Activated T-cell treated with anti-CD3 and anti-CD28 coated beads, Interleukin-2, amount 50 U/mL, for 4 hours (primary cell): ENCODE measurements around the gene ACVR1B. TPM values are rescaled to one million over a fixed set of nuclear protein-coding genes. Genes with fewer than 3 reads are reported as not detected.

ENCODE experiments used
- ATAC-seq, 2 donors: fragments of 200-7000 bp; cut with Tn5 transposase; one replicate each; pipeline ENCODE4 v1.10.0; 2021
- DNase-seq: peaks from one replicate; pipeline ENCODE4 v3.0.0-alpha.2; 2020
- H3K27me3 Mint-ChIP-seq: one replicate; pipeline ENCODE4 v1.8.0; 2021; ENCODE audit warnings: low read depth, mixed read lengths
- H3K36me3 Mint-ChIP-seq: one replicate; pipeline ENCODE4 v1.8.0; 2022; ENCODE audit warnings: mixed read lengths; ENCODE audit not compliant: insufficient read depth
- H3K4me1 Mint-ChIP-seq: one replicate; pipeline ENCODE4 v1.8.0; 2021; ENCODE audit warnings: low read depth, mixed read lengths
- H3K4me3 Mint-ChIP-seq: one replicate; pipeline ENCODE4 v1.8.0; 2021; ENCODE audit warnings: mild to moderate bottlenecking, moderate library complexity, mixed read lengths
- H3K9me3 Mint-ChIP-seq: one replicate; pipeline ENCODE4 v1.8.0; 2021; ENCODE audit warnings: mixed read lengths
- total RNA-seq, 3 donors: library from RNA; stranded (reverse); gene quantifications; one replicate each; pipeline ENCODE4 v1.2.1, GENCODE V29; 2021

The ACVR1B gene
- total RNA-seq: 10 to 100 TPM in 2 of 3 donors, 1 to 10 TPM in 1; 9.8 to 13.3 (median 11.6) TPM

GRCh38 chr12:51951199-51951842, at the start of gene ACVR1B:
TSS of gene ACVR1B (plus strand) at chr12:51951699. CDS start at chr12:51951744, 45 bp downstream.
- Mint-ChIP-seq H3K9me3 (no peaks in the 10 kb centered on the region), H3K27me3 (peaks cover 9% of the 10 kb centered on the region), H3K36me3 (no peaks in the 10 kb centered on the region), H3K4me1 (peaks cover 39% of the 10 kb centered on the region), H3K4me3 (peak within 1 kb of the TSS; percentile 94)
- DNase-seq (peak; percentile 90), ATAC-seq (peak; percentile 96 to 97)

DNA sequence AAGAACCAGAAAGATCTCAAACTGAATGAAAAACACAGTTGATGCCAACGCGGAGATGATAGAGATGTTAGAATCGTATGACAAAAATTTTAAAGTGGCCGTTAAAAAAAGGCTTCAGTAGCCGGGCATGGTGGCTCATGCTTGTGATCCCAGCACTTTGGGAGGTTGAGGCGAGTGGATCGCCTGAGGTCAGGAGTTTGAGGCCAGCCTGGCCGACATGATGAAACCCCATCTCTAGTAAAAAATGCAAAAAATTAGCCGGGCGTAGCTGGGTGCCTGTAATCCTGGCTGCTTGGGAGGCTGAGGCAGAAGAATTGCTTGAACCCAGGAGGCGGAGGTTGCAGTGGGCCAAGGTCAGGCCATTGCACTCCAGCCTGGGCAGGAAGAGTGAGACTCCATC, 49.6 kb upstream of the ACVR1B start:
- no peaks in the 10 kb centered on the region for H3K4me1 Mint-ChIP-seq
- no peaks in the 10 kb centered on the region for H3K9me3 Mint-ChIP-seq
- H3K4me3 Mint-ChIP-seq: no peak overlapping the region
- H3K27me3 Mint-ChIP-seq: peaks cover 11% of the 10 kb centered on the region
- ATAC-seq: no peak
- H3K36me3 Mint-ChIP-seq: no peaks in the 10 kb centered on the region
- no peak for DNase-seq

- no peak for ATAC-seq
These were observed 46.5 kb upstream of the ACVR1B start for GRCh38 chr12:51904951-51905470.

DNA sequence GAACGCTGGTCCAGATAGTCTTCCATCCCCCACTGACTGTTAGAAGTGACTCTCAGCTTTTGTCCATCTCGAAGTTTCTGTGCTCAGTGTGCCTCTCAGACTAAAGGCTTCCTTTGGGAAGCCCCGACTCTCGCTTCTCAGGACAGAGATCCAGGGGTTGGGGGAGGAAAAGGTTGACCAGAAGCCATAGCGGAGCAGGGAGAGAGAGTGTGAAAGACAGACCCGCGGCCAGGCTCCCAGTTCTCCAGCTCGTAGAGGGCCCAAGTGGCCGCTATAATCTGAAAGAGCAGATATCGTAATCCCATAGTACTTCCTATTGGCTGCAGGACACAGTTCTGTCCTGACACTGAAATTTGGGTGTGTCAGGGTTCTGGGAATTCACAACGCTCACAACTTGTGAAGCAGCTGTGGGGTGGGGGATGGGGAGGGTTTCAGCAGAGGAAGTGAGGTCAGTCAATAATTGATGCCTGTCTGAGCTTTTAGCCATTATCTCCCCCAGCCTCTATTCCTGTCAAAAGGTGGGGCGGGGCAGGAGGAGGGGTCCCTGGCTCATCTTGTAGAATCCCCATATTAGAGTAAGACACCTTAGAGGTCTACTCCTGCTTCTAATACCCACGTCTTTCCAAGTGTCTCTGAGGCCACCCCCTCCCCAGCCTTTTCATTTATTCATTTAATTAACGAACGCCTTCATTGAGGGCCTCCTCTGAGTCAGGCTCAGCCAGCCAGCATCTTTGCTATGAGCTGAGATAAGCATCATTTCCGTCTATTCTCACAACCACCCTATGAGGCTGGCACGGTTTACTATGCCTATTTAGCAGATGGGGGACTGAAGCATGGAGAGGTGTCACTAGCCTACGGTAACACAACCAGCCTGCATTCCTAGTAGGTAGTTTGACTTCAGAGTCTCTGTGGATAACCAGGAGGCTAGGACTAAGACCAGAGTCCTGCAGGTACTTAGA, 45.7 kb upstream of the ACVR1B start:
- ATAC-seq (no peak), DNase-seq (no peak)
- Mint-ChIP-seq H3K27me3 (peaks cover 28% of the 10 kb centered on the region), H3K9me3 (no peaks in the 10 kb centered on the region), H3K4me3 (no peak overlapping the region), H3K36me3 (no peaks in the 10 kb centered on the region), H3K4me1 (no peaks in the 10 kb centered on the region)

More at GRCh38 chr12:51904951-51905470, 46.5 kb upstream of the ACVR1B start:
- no peak for DNase-seq
- Mint-ChIP-seq H3K4me1 (no peaks in the 10 kb centered on the region), H3K4me3 (no peak overlapping the region), H3K9me3 (no peaks in the 10 kb centered on the region), H3K27me3 (peaks cover 28% of the 10 kb centered on the region), H3K36me3 (no peaks in the 10 kb centered on the region)

GRCh38 chr12:51906430-51907082, 44.9 kb upstream of the ACVR1B start:
- DNase-seq (no peak), ATAC-seq (no peak)
- Mint-ChIP-seq H3K36me3 (no peaks in the 10 kb centered on the region), H3K9me3 (no peaks in the 10 kb centered on the region), H3K27me3 (peaks cover 28% of the 10 kb centered on the region), H3K4me3 (no peak overlapping the region), H3K4me1 (no peaks in the 10 kb centered on the region)

GRCh38 chr12:51907083-51907855, 44.2 kb upstream of the ACVR1B start, which contains the start of gene ACVRL1:
TSS of gene ACVRL1 (plus strand) at chr12:51907504. CDS start at chr12:51912475, 4,971 bp downstream.
- Mint-ChIP-seq H3K36me3 (no peaks in the 10 kb centered on the region), H3K4me1 (no peaks in the 10 kb centered on the region), H3K9me3 (no peaks in the 10 kb centered on the region), H3K27me3 (peaks cover 28% of the 10 kb centered on the region), H3K4me3 (no peak within 1 kb of the TSS)
- peak in 1 of 2 donors; percentile 29 for ATAC-seq
- no peak for DNase-seq

DNA sequence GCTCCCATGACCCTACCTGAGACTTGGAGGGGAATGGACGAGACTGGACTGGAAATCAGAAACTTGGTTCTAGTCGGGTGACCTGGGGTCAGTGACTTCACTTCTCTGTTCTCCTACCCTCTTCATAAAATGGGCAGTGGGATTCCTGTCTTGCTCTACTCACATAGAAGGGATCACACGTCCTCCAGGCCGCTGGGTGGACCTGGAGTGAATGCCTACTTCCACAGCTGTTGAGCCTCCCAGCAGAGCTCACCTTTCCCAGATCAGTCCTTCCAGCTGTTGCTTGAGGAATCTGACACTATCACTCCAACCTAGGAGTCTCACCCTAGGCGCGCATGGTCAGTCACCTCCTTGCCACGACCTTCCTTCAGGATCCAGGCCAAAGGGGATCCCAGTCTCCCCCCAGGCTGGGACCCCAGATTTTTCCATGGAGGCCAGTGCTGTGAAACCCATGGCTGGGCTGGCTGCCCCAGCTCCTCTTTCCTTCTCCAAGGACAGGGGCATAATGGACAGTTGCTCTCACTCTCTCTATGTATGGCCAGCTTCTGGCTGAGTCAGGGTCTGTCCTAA, 43.6 kb upstream of the ACVR1B start:
- ATAC-seq (no peak), DNase-seq (no peak)
- Mint-ChIP-seq H3K9me3 (no peaks in the 10 kb centered on the region), H3K36me3 (no peaks in the 10 kb centered on the region), H3K4me1 (no peaks in the 10 kb centered on the region), H3K27me3 (peaks cover 31% of the 10 kb centered on the region), H3K4me3 (no peak overlapping the region)

- Mint-ChIP-seq H3K4me3 (no peak overlapping the region), H3K9me3 (no peaks in the 10 kb centered on the region), H3K4me1 (no peaks in the 10 kb centered on the region), H3K27me3 (peaks cover 31% of the 10 kb centered on the region), H3K36me3 (no peaks in the 10 kb centered on the region)
- DNase-seq: no peak
- no peak for ATAC-seq
These were observed 42.5 kb upstream of the ACVR1B start for GRCh38 chr12:51908876-51909592.

DNA sequence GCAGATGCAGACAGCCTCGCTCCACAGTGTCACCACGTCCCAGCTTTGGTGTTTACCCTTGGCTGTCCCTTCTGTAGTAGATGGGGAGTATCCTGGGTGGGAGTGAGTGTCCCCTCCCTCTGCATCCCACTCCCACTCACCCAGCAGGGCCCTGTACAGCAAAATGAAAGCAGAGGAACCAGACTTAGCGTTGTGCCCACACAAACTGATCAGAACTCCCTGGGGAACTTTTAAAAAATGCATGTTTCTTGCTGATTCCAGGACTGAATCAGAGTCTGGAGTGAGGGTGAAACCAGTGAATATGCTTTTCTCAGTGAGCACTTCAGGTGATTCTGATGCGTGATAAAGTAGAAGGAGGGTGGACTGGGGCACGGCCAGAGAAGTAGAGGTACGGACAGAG, 41.3 kb upstream of the ACVR1B start:
- no peak overlapping the region for H3K4me3 Mint-ChIP-seq
- no peak for ATAC-seq
- H3K9me3 Mint-ChIP-seq: no peaks in the 10 kb centered on the region
- no peak for DNase-seq
- no peaks in the 10 kb centered on the region for H3K4me1 Mint-ChIP-seq
- peaks cover 31% of the 10 kb centered on the region for H3K27me3 Mint-ChIP-seq
- no peaks in the 10 kb centered on the region for H3K36me3 Mint-ChIP-seq

DNA sequence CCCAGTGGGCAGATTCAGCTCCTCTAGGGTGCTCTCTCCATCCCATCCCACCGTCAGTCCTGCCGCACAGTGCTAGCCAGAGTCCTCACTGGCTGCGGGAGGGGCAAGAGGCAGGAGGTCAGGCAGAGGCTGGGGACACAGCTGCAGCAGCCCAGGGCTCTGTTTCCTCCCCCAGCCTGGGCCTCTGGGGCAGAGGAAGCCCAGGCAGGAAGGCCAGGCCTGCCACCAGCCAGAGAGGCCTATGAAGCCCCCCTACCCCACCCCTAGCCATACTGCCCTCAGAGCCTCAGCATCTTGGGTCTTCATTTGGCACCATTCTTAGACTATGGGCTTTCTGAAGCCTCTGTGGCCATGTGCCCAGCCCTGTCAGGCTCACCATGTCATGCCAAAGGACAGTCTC, 40.8 kb upstream of the ACVR1B start:
- Mint-ChIP-seq H3K4me1 (no peaks in the 10 kb centered on the region), H3K27me3 (peaks cover 31% of the 10 kb centered on the region), H3K4me3 (no peak overlapping the region), H3K9me3 (no peaks in the 10 kb centered on the region), H3K36me3 (no peaks in the 10 kb centered on the region)
- DNase-seq: no peak
- ATAC-seq: no peak

- no peak overlapping the region for H3K4me3 Mint-ChIP-seq
- DNase-seq (no peak), ATAC-seq (no peak)
- no peaks in the 10 kb centered on the region for H3K36me3 Mint-ChIP-seq
- no peaks in the 10 kb centered on the region for H3K4me1 Mint-ChIP-seq
- H3K9me3 Mint-ChIP-seq: no peaks in the 10 kb centered on the region
- H3K27me3 Mint-ChIP-seq: peaks cover 27% of the 10 kb centered on the region
These were observed 40.2 kb upstream of the ACVR1B start for GRCh38 chr12:51911307-51911706.

- Mint-ChIP-seq H3K4me3 (no peak overlapping the region), H3K36me3 (no peaks in the 10 kb centered on the region), H3K27me3 (peaks cover 24% of the 10 kb centered on the region), H3K4me1 (no peaks in the 10 kb centered on the region), H3K9me3 (no peaks in the 10 kb centered on the region)
- no peak for DNase-seq
- ATAC-seq: no peak
These were observed 39.4 kb upstream of the ACVR1B start for GRCh38 chr12:51911788-51912711.
